ENCODE data around the gene CYP4F8. TPM values are rescaled to one million over a fixed set of nuclear protein-coding genes. Genes with fewer than 3 reads are reported as not detected.

Gene CYP4F8
- total RNA-seq, 4 donors from 2014 or later, result not detected

- TF ChIP-seq POLR2A (IDR thresholded peaks at IDR 0.05) (no peak), CTCF (IDR thresholded peaks at IDR 0.05) (no peak)
- DNase-seq, result no peak
- H3K27ac ChIP-seq, result no peak overlapping the region
- H3K9me3 ChIP-seq, result no peaks in the 10 kb centered on the region
- no peaks in the 10 kb centered on the region for H3K36me3 ChIP-seq
- H3K27me3 ChIP-seq, result no peaks in the 10 kb centered on the region
- no peaks in the 10 kb centered on the region for H3K4me1 ChIP-seq
- H3K4me3 ChIP-seq, result no peak overlapping the region
Measured at GRCh38 chr19:15612342-15612741, 2.7 kb upstream of the CYP4F8 start.

- DNase-seq, result no peak
- H3K4me1 ChIP-seq, result no peaks in the 10 kb centered on the region
- H3K27me3 ChIP-seq, result no peaks in the 10 kb centered on the region
- H3K9me3 ChIP-seq, result no peaks in the 10 kb centered on the region
- no peaks in the 10 kb centered on the region for H3K36me3 ChIP-seq
- H3K27ac ChIP-seq, result no peak overlapping the region
- TF ChIP-seq CTCF (IDR thresholded peaks at IDR 0.05) (no peak), POLR2A (IDR thresholded peaks at IDR 0.05) (no peak)
- H3K4me3 ChIP-seq, result no peak overlapping the region
Measured at GRCh38 chr19:15613338-15613737, 1.7 kb upstream of the CYP4F8 start.

- no peak for DNase-seq
- TF ChIP-seq CTCF (IDR thresholded peaks at IDR 0.05) (no peak), POLR2A (IDR thresholded peaks at IDR 0.05) (no peak)
- H3K9me3 ChIP-seq, result no peaks in the 10 kb centered on the region
- H3K4me1 ChIP-seq, result no peaks in the 10 kb centered on the region
- H3K4me3 ChIP-seq, result no peak overlapping the region
- H3K36me3 ChIP-seq, result no peaks in the 10 kb centered on the region
- no peaks in the 10 kb centered on the region for H3K27me3 ChIP-seq
- H3K27ac ChIP-seq, result no peak overlapping the region
Measured at GRCh38 chr19:15615526-15615925, 508 bp downstream of the CYP4F8 start.

- no peaks in the 10 kb centered on the region for H3K4me1 ChIP-seq
Measured at GRCh38 chr19:15616183-15616582, 1.2 kb downstream of the CYP4F8 start.

GRCh38 chr19:15616627-15617270 lies 1.7 kb downstream of the CYP4F8 start:
- no peaks in the 10 kb centered on the region for H3K4me1 ChIP-seq
- H3K27me3 ChIP-seq, result no peaks in the 10 kb centered on the region
- no peak for DNase-seq
- no peaks in the 10 kb centered on the region for H3K9me3 ChIP-seq
- no peak overlapping the region for H3K4me3 ChIP-seq
- no peaks in the 10 kb centered on the region for H3K36me3 ChIP-seq
- no peak overlapping the region for H3K27ac ChIP-seq
- TF ChIP-seq CTCF (IDR thresholded peaks at IDR 0.05) (no peak), POLR2A (IDR thresholded peaks at IDR 0.05) (no peak)

More at GRCh38 chr19:15616183-15616582, 1.2 kb downstream of the CYP4F8 start:
- Histone ChIP-seq H3K9me3 (no peaks in the 10 kb centered on the region), H3K4me3 (no peak overlapping the region), H3K27ac (no peak overlapping the region), H3K36me3 (no peaks in the 10 kb centered on the region), H3K27me3 (no peaks in the 10 kb centered on the region)
- no peak for DNase-seq
- no peak for TF ChIP-seq CTCF (IDR thresholded peaks at IDR 0.05)
- TF ChIP-seq POLR2A (IDR thresholded peaks at IDR 0.05), result no peak

- Histone ChIP-seq H3K36me3 (no peaks in the 10 kb centered on the region), H3K4me3 (no peak overlapping the region), H3K9me3 (no peaks in the 10 kb centered on the region), H3K27ac (no peak overlapping the region), H3K4me1 (no peaks in the 10 kb centered on the region), H3K27me3 (no peaks in the 10 kb centered on the region)
- TF ChIP-seq CTCF (IDR thresholded peaks at IDR 0.05), result no peak
- no peak for TF ChIP-seq POLR2A (IDR thresholded peaks at IDR 0.05)
- DNase-seq, result no peak
Measured at GRCh38 chr19:15618321-15618720, 3.3 kb downstream of the CYP4F8 start.

All from Peyer's patch (tissue), 4 donors.